NCI-H1092 (cell line): ENCODE results near the gene SPEF1.
"Not testable (repeated sequence)": the region's sequence is repeated elsewhere in the genome, so short reads cannot be mapped to it uniquely, and the experiment has no call there.

Source experiments
- DNase-seq: peaks from one replicate; lab custom pipeline; 2025; lab: John Stamatoyannopoulos, UW

Gene SPEF1, protein sequence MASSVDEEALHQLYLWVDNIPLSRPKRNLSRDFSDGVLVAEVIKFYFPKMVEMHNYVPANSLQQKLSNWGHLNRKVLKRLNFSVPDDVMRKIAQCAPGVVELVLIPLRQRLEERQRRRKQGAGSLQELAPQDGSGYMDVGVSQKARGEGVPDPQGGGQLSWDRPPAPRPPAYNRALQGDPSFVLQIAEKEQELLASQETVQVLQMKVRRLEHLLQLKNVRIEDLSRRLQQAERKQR

DNA sequence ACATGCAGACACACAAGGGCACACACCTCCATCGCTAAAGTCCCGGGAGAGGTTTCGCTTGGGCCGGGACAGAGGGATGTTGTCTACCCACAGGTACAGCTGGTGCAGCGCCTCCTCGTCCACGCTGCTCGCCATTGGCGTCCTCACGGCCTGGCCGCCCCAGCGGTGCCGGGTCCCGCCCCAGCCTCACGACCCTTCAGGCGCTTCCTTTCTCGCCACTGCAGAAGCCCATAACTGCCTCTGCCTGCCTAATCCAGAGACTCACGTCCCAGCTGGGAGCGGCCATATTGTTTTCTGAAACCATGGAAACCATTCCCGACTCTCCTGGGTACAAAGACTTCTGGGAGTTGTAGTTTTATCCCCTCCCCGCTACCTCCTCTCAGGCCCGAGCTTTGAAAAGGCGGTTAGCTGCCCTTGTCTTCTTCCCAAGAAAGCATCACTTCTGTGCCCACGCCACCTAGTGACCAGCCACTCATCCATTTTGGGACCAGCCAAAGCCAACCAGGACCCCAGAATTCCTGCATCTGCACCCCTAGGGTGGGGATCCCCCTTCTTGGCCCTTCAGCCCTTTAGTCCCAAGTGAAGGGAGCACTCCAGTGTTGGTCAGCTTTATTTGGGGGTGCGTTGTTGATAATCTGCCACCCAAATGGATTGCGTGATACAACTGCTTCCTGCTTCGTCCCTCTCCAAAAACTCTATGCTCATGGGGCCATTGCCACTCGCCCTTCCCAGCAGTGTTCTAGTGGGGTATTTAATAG, at the start of gene SPEF1:
Gene SPEF1, minus strand, starts transcription at position 296 of the 758 bp plus-strand sequence. Its CDS starts 161 bp downstream, at position 135.
- peak; percentile 89 for DNase-seq

DNA sequence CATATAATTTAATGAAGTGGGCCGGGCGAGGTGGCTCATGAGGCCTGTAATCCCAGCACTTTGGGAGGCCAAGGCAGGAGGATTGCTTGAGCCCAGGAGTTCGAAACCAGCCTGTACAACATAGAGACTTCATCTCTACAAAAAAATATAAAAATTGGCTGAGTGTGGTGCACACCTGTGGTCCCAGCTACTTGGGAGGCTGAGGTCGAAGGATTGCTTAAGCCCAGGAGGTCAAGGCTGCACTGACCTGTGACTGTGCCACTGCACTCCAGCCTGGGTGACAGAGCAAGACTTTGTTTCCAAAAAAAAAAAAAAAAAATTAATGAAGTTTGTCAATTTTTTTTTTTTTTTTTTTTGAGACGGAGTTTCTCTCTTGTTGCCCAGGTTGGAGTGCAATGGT, 48.6 kb upstream of the SPEF1 start:
- DNase-seq, result not testable (repeated sequence)

DNA sequence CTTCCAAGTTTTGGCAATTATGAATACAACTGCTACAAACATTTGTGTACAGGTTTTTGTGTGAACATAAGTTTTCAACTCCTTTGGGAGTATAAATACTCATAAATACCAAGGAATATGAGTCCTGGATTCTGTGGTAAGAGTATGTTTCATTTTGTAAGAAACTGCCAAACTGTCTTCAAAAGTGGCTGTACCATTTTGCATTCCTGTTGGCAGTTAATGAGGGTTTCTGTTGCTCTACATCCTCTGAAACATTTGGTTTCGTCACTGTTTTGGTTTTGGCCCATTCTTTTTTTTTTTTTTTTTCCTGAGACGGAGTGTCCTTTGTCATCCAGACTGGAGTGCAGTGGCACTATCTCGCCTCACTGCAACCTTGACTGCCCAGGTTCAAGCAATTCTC, 47.5 kb upstream of the SPEF1 start:
- DNase-seq, result no peak

DNA sequence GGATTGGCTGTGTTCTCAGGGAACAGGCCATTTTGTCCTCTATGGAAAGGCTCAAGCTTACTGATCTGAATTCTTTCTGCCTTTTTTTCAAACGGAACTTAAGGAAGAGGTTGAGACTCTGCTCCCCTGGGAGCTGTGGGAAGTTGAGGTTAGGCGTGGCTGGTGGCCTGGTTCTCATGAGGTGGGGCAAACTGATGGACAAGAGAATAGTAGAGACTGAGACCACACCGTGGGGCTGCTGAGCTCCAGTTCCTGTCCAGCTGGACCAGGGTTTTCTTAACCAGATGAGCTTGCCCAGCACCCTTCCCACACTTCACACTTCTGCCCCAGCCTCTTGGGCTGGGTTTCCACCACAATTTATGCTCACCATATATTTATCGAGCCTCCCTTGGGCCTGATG, 45.2 kb upstream of the SPEF1 start:
- no peak for DNase-seq

DNA sequence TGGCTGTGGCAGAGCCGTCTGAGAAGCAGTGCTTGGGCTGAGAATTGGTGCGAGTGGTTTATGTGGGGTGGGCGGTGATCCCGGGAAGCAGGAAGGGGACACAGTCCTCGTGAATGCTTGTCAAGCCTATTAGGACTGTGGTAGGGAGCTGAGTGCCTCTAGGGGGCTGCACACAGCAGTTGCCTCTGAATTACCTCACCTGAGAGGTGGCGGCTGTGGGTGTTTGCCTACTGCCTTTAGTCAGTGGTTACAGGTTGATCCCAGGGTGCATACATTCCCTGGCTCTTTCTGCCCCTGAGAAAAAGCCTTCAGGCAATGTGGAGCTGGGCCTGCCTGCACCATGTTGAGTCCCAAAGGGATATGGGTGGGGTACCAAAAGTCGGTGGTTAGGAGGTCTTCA, 44.3 kb upstream of the SPEF1 start:
- no peak for DNase-seq

DNA sequence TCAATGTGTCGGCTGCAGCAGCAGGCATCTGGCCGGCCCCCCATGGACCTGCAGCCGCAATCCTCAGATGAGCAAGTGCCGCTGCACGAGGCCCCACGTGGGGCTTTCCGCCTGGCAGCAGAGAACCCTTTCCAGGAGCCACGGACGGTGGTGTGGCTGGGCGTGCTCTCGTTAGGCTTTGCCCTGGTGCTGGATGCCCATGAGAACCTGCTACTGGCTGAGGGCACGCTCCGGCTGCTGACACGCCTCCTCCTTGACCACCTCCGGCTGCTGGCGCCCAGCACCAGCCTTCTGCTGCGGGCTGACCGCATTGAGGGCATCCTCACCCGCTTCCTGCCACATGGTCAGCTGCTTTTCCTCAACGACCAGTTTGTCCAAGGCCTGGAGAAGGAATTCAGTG, 42.6 kb upstream of the SPEF1 start:
- DNase-seq, result no peak

DNA sequence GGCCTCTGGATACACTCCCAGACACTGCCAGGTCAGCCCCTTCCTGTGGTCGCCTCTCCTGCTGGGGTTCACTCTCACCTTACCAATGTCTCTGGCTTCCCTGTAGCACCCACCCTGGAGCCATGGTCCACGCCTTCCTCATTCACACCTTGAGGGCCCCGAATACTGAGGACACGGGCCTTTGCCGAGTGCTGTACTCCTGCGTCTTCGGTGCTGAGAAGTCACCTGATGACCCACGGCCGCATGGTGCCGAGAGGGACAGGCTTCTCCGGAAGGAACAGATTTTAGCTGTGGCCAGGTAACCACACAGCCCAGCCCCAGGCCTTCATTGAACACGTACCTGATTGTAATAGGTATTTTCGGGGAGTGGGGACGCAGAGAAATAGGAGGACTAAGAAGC, 40.7 kb upstream of the SPEF1 start:
- DNase-seq, result no peak

DNA sequence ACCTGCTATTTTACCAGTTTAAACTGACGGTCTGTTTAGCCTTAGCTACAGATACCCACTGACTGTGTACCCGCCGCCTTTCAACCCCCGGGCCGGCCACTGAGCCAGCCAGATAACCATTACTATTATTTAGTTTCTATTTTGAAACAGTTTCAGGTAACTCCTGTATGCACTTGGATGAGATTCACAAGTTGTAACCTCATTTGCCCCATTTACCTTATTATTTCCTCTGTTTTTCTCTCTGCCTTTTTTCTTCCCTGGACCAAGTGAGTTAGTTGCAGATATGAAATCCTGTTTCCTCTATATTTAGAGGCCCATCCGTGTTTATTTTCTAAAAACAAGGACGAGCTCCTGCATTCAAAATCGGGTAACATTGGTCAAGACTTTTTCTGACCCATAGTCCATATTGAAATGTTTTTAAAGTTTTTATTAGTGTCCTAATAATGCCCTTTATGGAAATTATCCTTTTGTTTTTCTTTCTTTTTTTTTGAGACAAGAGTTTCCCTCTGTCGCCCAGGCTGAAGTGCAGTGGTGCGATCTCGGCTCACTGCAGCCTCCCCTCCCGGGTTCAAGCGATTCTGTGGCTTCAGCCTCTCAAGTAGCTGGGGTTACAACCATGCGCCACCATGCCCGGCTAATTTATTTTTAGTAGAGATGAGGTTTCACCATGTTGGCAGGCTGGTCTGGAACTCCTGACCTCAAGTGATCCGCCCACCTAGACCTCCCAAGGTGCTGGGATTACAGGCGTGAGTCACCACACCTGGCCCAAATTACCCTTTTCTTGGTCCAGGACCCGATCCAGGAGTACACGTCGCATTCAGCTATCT, 39.9 kb upstream of the SPEF1 start:
- no peak for DNase-seq

DNA sequence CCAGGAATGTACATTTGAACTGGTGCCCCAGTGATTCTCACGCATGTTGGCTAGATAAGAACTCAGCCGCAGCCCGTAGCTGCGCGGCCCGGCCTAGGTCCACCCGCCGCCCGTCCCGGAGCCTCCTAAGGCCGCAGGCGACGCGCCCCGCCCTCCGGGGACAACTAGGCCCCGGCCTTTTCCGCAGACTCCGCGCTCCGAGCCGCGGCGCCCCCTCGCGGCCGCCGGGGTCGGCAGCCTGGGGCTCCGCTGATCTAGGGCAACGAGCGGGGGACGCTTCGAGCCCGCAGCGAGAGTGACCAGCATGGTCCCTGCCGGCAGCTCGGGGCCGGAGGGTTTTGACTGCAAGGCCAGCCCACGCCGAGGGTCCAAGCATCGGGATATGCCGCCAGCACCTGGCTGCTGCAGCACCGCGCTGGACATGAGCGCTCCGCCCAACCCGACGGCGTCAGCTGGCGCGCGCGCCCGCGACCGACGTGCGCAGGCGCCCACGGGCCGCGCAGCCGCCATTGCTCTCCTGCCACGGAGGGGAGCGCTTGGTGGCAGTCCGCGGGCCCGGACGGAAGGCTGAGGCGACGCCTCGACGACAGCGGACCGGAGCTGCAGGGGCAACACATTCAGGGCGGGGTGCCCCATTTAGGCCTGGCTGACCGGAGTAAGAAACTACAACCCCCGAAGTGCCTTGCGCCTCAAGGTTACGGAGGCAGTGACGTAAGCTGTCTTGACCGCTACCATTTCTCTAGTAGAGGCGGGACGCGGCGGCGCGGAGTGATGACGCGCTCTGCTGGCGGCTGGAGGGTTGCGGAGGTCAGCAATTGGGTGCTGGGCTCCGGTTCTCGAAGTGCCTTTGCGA, 39.0 kb upstream of the SPEF1 start, which contains the start of gene AP5S1:
Gene AP5S1, plus strand, starts transcription at position 500 of the 853 bp plus-strand sequence. CDS start 1,571 bp downstream, outside the sequence.
- peak; percentile 94 for DNase-seq

DNA sequence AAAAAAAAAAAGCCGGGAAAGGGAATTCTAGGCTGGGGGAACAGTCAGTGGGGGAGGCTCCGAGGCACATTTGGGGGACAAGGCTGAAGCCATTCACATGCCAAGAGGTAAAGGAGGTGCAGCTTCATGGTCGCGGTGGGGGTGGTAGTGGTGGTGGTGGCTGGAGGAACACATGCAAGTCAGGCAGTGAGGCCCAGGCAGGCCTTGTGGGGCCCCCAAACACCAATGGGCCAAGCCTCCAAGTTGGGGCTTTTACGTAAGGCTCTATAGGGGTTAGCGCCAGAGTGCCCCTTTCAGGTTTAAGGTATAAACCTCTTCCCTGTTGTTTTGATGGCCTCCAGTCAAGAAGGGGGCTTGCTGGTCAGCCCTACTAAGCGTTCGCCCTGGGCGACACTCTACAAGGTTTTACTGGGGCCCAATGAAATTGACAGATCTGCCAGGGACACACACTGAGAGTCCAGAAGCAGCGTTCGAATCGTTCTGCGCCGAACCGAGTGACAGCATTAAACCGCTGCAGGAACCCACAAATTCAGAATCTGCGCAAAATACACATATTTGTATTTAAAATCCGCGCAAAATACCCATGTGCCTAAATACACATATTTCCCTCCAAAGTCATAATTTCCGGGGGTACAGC, 38.3 kb upstream of the SPEF1 start:
- DNase-seq, result no peak

DNA sequence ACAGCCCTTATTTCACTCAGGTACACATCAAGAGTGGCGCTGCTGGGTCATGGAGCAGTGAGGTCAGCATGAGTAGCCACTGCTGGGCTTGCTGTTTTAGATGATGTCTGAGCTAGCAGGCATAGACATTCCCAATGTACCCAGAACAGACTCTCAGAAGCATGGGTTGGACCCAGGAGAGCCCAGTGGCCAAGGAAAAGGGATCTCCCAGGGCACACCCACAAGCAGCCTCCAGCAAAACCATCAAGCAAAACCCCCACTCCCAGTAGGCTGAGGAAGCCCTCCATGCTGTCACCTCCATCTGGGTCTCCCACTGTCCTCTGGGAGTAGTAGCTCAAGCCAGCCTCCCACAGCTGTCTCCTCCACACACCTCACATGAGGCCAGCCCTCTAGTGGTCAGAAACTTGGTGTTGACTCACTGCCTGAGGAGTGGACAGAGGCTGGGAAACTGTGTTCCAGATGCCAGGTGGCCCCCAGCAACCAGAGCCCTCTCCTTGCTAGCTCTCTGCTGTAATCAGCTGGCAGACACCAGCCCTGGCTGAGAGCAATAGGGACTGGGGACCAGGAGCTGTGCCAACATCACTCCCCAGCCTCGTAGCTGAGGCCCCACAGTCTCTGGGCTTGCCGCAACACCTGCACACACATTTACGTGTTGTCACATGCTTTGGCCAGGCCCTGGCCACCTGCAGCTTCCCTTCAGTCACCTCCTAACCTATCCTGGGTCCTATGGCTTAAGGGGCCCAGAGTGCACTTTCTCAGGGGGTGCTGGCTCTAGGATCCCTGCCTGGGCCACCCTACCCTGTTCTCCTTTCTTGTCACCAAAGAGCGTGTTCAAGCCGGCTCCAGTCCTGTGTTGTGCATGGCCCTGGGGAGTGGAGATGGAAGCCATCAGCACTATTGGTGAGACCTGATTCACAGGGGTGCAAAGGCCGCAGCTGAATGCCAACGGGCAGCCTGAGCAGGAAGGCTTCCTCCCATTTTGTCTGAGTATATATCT, 37.2 kb upstream of the SPEF1 start:
- peak; percentile 78 for DNase-seq

DNA sequence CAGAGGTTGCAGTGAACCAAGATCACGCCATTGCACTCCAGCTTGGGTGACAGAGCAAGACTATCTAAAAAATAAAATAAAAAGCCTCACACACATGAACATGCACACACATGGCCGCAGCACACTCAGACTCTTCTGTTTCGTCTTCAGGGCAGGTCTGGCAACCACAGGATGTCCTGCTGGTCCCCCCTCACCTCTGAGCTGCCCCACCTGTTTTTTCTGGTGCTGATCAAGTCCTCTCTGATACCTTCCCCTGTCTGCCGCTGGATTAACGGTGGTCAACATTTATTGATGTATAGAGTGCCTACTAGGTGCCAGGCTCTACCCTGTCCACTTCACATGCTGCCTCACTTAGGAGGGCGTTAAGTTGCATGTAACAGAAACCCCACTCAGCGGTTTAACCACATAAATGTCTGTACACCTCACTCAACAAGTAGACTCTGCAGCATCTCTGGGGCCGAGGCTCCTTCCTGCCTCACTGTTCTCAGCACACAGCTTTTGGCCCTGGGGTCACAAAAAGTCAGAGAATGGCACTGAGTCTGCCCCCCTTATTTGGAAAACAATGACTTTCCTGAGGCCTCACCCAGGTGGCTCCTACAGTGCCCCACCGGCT, 34.6 kb upstream of the SPEF1 start:
- no peak for DNase-seq

DNA sequence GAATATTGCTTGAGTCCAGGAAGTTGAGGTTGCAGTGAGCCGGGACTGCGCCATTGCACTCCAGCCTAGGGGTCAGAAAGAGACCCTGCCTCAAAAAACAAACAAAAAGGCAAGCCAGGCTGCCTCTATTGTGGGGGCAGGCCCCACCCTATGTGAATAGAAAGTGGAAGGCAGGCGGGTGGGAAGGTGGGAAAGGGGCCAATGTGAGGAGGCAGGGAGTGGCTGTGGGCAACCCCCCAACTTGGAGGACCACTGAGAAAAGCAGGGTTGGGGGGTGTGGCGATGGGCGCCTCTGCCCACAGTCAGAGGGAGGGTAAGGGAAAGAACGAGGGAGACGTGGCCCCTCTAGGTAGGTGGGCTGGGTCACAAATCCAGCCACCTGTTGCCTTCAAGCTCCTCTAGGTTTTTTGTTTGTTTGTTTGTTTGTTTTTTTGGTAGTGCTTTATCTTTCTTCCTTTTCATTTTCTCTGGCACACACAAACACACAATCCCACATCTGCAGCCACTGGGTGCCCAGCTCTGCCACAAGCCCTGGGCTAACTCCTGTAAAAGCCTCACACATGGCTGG, 33.8 kb upstream of the SPEF1 start:
- DNase-seq, result no peak

DNA sequence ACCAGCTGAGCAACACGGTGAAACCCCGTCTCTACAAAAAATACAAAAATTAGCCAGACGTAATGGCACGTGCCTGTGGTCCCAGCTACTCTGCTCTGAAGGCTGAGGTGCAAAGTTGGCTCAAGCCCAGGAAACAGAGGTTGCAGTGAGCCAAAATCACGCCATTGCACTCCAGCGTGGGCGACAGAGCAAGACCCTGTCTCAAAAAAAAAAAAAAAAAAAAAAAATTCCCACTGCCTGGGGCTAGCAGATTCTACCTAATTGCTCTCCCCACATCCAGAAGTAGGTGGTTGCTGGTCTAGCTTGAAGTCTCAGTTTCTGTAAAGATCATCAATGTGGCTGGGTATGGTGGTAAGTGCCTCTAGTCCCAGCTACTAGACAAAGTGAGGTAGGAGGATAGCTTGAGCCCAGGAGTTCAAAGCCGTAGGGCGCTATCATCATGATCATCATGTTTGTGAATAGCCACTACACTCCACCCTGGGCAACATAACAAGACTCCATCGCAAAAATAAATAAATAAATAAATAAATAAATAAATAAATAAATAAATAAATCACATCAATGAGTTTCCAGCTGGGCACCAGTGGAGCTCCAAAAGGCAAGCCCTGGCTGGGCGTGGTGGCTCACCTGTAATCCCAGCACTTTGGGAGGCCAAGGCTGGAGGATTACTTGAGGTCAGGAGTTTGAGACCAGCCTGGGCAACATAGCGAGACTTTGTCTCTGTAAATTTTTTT, 32.8 kb upstream of the SPEF1 start:
- DNase-seq, result no peak

DNA sequence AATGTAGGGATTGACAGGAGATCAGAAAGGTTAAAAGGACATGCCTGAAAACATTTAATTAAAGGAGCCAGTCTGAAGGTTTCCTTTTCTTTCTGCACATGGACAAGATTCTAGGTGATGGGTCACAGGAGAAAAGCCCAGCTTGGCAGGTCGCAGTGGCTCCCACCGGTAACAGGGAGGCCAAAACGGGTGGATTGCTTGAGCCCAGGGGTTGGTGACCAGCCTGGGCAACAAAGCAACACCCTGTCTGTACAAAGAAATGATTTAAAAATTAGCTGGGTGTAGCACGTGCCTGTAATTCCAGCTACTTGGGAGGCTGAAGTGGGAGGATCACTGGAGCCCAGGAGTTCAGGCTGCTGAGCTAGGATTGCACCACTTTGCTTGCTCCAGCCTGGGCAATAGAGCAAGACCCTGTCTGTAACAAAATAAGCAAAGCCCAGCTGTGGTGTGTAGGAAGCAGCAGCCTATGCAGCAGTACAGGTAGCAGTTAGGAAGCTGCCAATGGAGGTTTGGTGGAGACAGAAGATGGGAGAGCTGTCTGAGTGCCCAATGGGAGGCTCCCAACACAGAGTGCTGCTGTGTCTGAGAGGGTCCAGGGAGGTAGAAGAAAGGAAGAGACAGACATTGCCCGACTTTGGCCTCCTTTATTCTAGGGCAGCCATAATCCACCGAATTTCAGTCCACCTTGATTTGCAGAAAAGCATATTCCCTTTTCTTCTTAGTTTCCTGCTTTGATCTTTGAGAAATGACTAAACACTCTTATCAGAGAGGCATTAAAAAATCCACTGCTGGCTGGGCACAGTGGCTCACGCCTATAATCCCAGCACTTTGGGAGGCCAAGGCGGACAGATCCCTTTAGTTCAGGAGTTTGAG, 32.0 kb upstream of the SPEF1 start:
- DNase-seq, result no peak

DNA sequence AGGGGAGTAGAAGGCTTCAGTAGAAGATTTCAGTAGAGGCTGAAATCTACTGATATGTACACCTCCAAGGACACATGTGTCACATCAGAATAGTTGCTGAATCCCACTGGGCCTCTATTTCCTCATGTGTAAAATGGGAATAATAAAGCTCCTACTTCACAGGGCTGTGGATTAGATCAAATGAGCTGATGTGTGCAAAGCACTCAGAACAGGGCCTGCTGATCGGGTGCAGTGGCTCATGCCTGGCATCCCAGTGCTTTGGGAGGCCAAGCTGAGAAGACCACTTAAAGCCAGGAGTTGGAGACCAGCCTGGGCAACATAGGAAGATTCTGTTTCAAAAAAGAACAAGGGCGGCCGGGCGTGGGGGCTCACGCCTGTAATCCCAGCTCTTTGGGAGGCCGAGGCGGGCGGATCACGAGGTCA, 31.0 kb upstream of the SPEF1 start:
- no peak for DNase-seq

DNA sequence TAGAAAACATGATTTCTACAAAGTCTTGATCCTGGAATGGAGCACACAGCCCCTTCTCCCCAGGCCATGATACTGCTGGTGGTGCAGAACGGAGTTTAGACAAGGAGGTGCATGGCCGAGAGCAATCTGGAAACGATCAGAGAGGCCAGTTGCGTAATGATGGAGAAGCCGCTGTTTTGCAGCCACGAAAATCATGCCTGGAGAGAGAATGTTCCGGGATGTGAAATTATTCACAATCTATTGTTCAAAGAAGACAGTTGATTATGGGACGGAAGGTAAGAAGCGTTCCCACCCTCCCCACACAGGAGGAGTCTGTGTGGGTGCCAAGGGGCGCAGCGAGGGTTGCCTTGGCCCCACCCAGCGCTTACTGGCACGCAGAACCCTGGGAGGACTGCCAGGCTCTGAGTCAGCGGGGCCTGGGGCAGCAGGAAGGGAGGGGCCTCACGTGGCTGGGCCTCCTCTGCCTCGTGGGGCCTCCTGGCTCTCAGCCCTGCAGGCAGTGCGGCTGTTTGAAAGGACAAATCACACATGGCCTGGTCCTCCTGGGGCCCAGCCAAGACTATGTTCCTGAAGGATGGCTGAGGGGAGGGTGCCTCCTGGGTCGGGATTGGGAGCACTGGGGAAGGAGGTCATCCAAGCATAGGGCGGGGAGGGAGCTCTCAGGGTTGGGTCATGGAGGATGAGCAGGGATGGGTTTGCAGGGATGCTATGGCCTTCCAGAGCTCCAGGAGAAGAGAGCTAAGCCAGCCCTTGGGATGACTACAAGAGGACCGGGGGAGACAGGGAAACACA, 30.4 kb upstream of the SPEF1 start:
- peak; percentile 94 for DNase-seq
